GM23248 (cell line): ENCODE measurements around the gene PPP1R12B. TPM values are rescaled to one million over a fixed set of nuclear protein-coding genes. Genes with fewer than 3 reads are reported as not detected.

Experiments used
- DNase-seq: peaks from one replicate; pipeline ENCODE4 v3.0.0-alpha.2; 2015
- H2AFZ ChIP-seq: fragments of 200-600 bp; sonication (generic); 2 replicates; pipeline ENCODE4 v1.6.1; 2016; ENCODE audit warnings: antibody characterized with exemption
- H3F3A ChIP-seq: fragments of 200-600 bp; sonication (generic); 2 replicates; pipeline ENCODE4 v1.6.1; 2016; ENCODE audit warnings: mild to moderate bottlenecking, antibody characterized with exemption, mixed run types; ENCODE audit not compliant: insufficient read depth
- H3K27ac ChIP-seq: fragments of 200-600 bp; sonication (generic); 2 replicates; pipeline ENCODE4 v1.5.1; 2016; ENCODE audit warnings: mild to moderate bottlenecking
- H3K27me3 ChIP-seq: fragments of 200-600 bp; sonication (generic); replicated peaks from 2 replicates; pipeline ENCODE4 v1.6.1; 2016; ENCODE audit warnings: mild to moderate bottlenecking; ENCODE audit not compliant: insufficient read depth
- H3K36me3 ChIP-seq: fragments of 200-600 bp; sonication (generic); 2 replicates; pipeline ENCODE4 v1.6.1; 2016; ENCODE audit warnings: low read depth, mild to moderate bottlenecking
- H3K4me1 ChIP-seq: fragments of 200-600 bp; sonication (generic); 2 replicates; pipeline ENCODE4 v1.6.1; 2016; ENCODE audit warnings: mild to moderate bottlenecking; ENCODE audit not compliant: insufficient read depth
- H3K4me2 ChIP-seq: fragments of 200-600 bp; sonication (generic); one replicate; pipeline ENCODE4 v1.6.1; 2016; ENCODE audit warnings: mild to moderate bottlenecking; ENCODE audit not compliant: unreplicated experiment
- H3K4me3 ChIP-seq: fragments of 200-600 bp; sonication (generic); 2 replicates; pipeline ENCODE4 v1.5.1; 2016; ENCODE audit warnings: mild to moderate bottlenecking
- H3K79me2 ChIP-seq: fragments of 200-600 bp; sonication (generic); 2 replicates; pipeline ENCODE4 v1.6.1; 2016; ENCODE audit warnings: mild to moderate bottlenecking; ENCODE audit not compliant: insufficient read depth
- H3K9ac ChIP-seq: fragments of 200-600 bp; sonication (generic); 2 replicates; pipeline ENCODE4 v1.6.1; 2016; ENCODE audit warnings: mild to moderate bottlenecking
- H3K9me2 ChIP-seq: fragments of 200-600 bp; sonication (generic); 2 replicates; pipeline ENCODE4 v1.6.1; 2016; ENCODE audit warnings: mixed run types, mild to moderate bottlenecking, moderate library complexity; ENCODE audit not compliant: insufficient read depth
- H3K9me3 ChIP-seq: fragments of 200-600 bp; sonication (generic); one replicate; pipeline ENCODE4 v1.6.1; 2017; ENCODE audit warnings: low read depth
- H4K20me1 ChIP-seq: fragments of 200-600 bp; sonication (generic); 2 replicates; pipeline ENCODE4 v1.6.0; 2016; ENCODE audit not compliant: insufficient read depth
- EZH2 ChIP-seq: fragments of 200-600 bp; sonication (generic); IDR thresholded peaks from 2 replicates; pipeline ENCODE4 v1.6.1; 2018; ENCODE audit warnings: antibody characterized with exemption, mild to moderate bottlenecking; ENCODE audit not compliant: insufficient read depth, poor library complexity, severe bottlenecking
- EZH2phosphoT487 ChIP-seq: fragments of 200-600 bp; sonication (generic); IDR thresholded peaks from 2 replicates; pipeline ENCODE4 v1.6.1; 2018; ENCODE audit warnings: antibody characterized with exemption, moderate library complexity, mild to moderate bottlenecking, low read depth; ENCODE audit not compliant: insufficient read depth
- WGBS, 2 experiments: methylation state at CpG; one replicate each; pipeline ENCODE4 v1.1.6; 2015 to 2017; ENCODE audit warnings: low lambda C conversion rate in 2 of 2, low coverage in 1 of 2; ENCODE audit errors: missing lambda C conversion rate in 2 of 2; 5-methylcytosine and 5-hydroxymethylcytosine counted together
- in situ Hi-C: fragments of 300-500 bp; cut with MboI; formaldehyde crosslinking; loops from 2 replicates; pipeline ENCODE4 v1.15.0; 2020
- polyA plus RNA-seq: library from polyadenylated mRNA; unstranded; fragments of >200 nt; fragmentation: Nextera tagmentation; extraction: Ambion mirVana; gene quantifications from 2 replicates; pipeline ENCODE4 v1.2.1, GENCODE V29; 2016
- total RNA-seq: library from RNA; depleted of rRNA; stranded (reverse); fragments of >200 nt; shearing (Covaris generic); gene quantifications from 2 replicates; pipeline ENCODE4 v1.2.3, GENCODE V29; 2014

Gene PPP1R12B
- total and polyA plus RNA-seq, 2 experiments from 2014 or later = 3.6 to 14.6 TPM

- H3K4me2 ChIP-seq = no peak overlapping the region
- no peaks in the 10 kb centered on the region for H3K36me3 ChIP-seq
- TF ChIP-seq EZH2phosphoT487 (no peak), EZH2 (no peak)
- no peak overlapping the region for H3K9ac ChIP-seq
- H3K27ac ChIP-seq = no peak overlapping the region
- H4K20me1 ChIP-seq = no peaks in the 10 kb centered on the region
- no peaks in the 10 kb centered on the region for H3K27me3 ChIP-seq
- no peaks in the 10 kb centered on the region for H3K9me2 ChIP-seq
- 90 to 93% methylated on average over 3 of the region's 3 CpGs for WGBS, 2 experiments
- no peaks in the 10 kb centered on the region for H3K4me1 ChIP-seq
- no peak for DNase-seq
- no peaks in the 10 kb centered on the region for H3K9me3 ChIP-seq
- no peak overlapping the region for H3K4me3 ChIP-seq
- in situ Hi-C loops = loop anchor here (10.0 kb wide), 1 partner anchor 92 kb away; no protein-coding TSS in a partner anchor
- no peak overlapping the region for H2AFZ ChIP-seq
- H3F3A ChIP-seq = no peaks in the 10 kb centered on the region
- no peaks in the 10 kb centered on the region for H3K79me2 ChIP-seq
Measured at GRCh38 chr1:202597090-202597761, 248.7 kb downstream of the PPP1R12B start.

- in situ Hi-C loops = loop anchor here (10.0 kb wide), 1 partner anchor 95 kb away; no protein-coding TSS in a partner anchor
- Histone ChIP-seq H2AFZ (peak overlapping the region; percentile 75), H4K20me1 (no peaks in the 10 kb centered on the region), H3K79me2 (no peaks in the 10 kb centered on the region), H3K9ac (no peak overlapping the region), H3K9me3 (no peaks in the 10 kb centered on the region), H3K9me2 (no peaks in the 10 kb centered on the region), H3K27ac (no peak overlapping the region), H3K36me3 (no peaks in the 10 kb centered on the region), H3K4me2 (no peak overlapping the region), H3K4me3 (no peak overlapping the region), H3K27me3 (no peaks in the 10 kb centered on the region), H3F3A (no peaks in the 10 kb centered on the region), H3K4me1 (no peaks in the 10 kb centered on the region)
- 36 to 37% methylated on average over 16 of the region's 16 CpGs for WGBS, 2 experiments
- no peak for TF ChIP-seq EZH2phosphoT487
- TF ChIP-seq EZH2 = no peak
- peak; percentile 89 for DNase-seq
Measured at GRCh38 chr1:202599669-202600431, 251.4 kb downstream of the PPP1R12B start.

DNA sequence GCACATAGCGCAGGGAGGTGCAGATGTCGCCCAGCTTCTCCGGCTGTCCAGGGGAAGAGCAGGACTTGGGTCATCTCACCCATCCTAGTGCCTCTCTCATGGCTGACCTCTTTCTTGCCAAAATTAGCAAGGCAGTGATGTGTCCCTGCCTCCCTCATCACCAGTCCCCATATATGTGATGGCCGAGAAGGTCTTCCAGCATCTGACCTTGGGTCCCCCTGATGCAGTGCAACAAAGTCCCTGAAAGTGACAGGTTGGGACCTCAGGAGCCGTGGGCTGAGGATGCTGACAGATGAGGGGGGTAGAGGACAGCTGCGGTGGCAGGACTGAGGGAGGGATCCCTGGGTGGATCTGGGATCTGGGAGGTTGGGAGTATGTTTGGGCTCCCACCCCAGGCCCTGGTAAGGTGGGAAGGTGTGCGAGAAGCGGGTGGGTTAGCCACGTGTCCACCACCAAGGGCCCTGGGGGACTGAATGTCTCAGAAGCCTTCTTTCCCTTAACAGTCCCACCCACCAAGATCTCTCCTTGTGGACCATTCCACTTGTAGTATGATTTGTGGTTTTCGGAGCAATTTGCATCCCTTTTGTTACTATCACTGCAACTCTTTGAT, 252.0 kb downstream of the PPP1R12B start:
- no peaks in the 10 kb centered on the region for H3F3A ChIP-seq
- no peak overlapping the region for H3K4me3 ChIP-seq
- no peak for TF ChIP-seq EZH2
- TF ChIP-seq EZH2phosphoT487 = no peak
- H3K4me1 ChIP-seq = no peaks in the 10 kb centered on the region
- no peak for DNase-seq
- H3K27me3 ChIP-seq = no peaks in the 10 kb centered on the region
- H3K9me3 ChIP-seq = no peaks in the 10 kb centered on the region
- no peaks in the 10 kb centered on the region for H3K36me3 ChIP-seq
- H3K27ac ChIP-seq = no peak overlapping the region
- H2AFZ ChIP-seq = no peak overlapping the region
- in situ Hi-C loops = no loop called here
- H3K79me2 ChIP-seq = no peaks in the 10 kb centered on the region
- H3K9ac ChIP-seq = no peak overlapping the region
- H4K20me1 ChIP-seq = no peaks in the 10 kb centered on the region
- H3K9me2 ChIP-seq = no peaks in the 10 kb centered on the region
- no peak overlapping the region for H3K4me2 ChIP-seq
- 76 to 79% methylated on average over 10 of the region's 10 CpGs for WGBS, 2 experiments

- Histone ChIP-seq H3K9me3 (no peaks in the 10 kb centered on the region), H3K9ac (no peak overlapping the region), H3K4me1 (no peaks in the 10 kb centered on the region), H3K4me3 (no peak overlapping the region), H2AFZ (no peak overlapping the region), H3K79me2 (no peaks in the 10 kb centered on the region), H4K20me1 (no peaks in the 10 kb centered on the region), H3F3A (no peaks in the 10 kb centered on the region), H3K27ac (no peak overlapping the region), H3K36me3 (no peaks in the 10 kb centered on the region), H3K4me2 (no peak overlapping the region), H3K9me2 (no peaks in the 10 kb centered on the region), H3K27me3 (no peaks in the 10 kb centered on the region)
- in situ Hi-C loops = no loop called here
- TF ChIP-seq EZH2 = no peak
- no peak for TF ChIP-seq EZH2phosphoT487
- WGBS, 2 experiments = 97 to 100% methylated on average over 2 of the region's 2 CpGs
- DNase-seq = no peak
Measured at GRCh38 chr1:202603435-202603834, 254.9 kb downstream of the PPP1R12B start.
